OCI-LY3 (cell line): ENCODE results near the gene FAM3A.

Source experiments
- H2AFZ ChIP-seq: fragments of 200-600, 300-600 bp; shearing (Covaris generic); 2 replicates; pipeline ENCODE4 v1.6.0; 2014; ENCODE audit warnings: antibody characterized with exemption, low read depth, low read length
- H3K27ac ChIP-seq: fragments of 200-600, 300-600 bp; sonication (generic); 2 replicates; pipeline ENCODE4 v1.5.1; 2014; ENCODE audit warnings: mild to moderate bottlenecking, low read length, moderate library complexity, mixed read lengths
- H3K27me3 ChIP-seq: fragments of 200-600, 300-600 bp; sonication (generic); 2 replicates; pipeline ENCODE4 v1.6.1; 2014; ENCODE audit warnings: low read depth, low read length, mixed read lengths
- H3K36me3 ChIP-seq: fragments of 200-600, 300-600 bp; sonication (generic); replicated peaks from 2 replicates; pipeline ENCODE3; 2014; ENCODE audit warnings: low read depth, low read length, mixed read lengths
- H3K4me1 ChIP-seq: fragments of 300-600, 200-600 bp; sonication (generic); 2 replicates; pipeline ENCODE4 v1.6.1; 2014; ENCODE audit warnings: low read length, mixed read lengths
- H3K4me2 ChIP-seq: fragments of 200-600, 300-600 bp; sonication (generic); 2 replicates; pipeline ENCODE4 v1.6.1; 2014; ENCODE audit warnings: low read length, mixed read lengths
- H3K4me3 ChIP-seq: fragments of 300-600, 200-600 bp; sonication (generic); 2 replicates; pipeline ENCODE4 v1.5.1; 2014; ENCODE audit warnings: antibody characterized with exemption, mild to moderate bottlenecking, low read length, moderate library complexity
- H3K79me2 ChIP-seq: fragments of 300-600, 200-600 bp; shearing (Covaris generic); 2 replicates; pipeline ENCODE4 v1.6.1; 2014; ENCODE audit warnings: mild to moderate bottlenecking, low read length, mixed read lengths
- H3K9ac ChIP-seq: fragments of 300-600, 200-600 bp; shearing (Covaris generic); 2 replicates; pipeline ENCODE4 v1.6.0; 2014; ENCODE audit warnings: mild to moderate bottlenecking, low read length, moderate library complexity
- H3K9me3 ChIP-seq: fragments of 200-600, 300-600 bp; shearing (Covaris generic); 2 replicates; pipeline ENCODE4 v1.6.1; 2014; ENCODE audit warnings: low read length, mixed read lengths; ENCODE audit not compliant: insufficient read depth
- H4K20me1 ChIP-seq: fragments of 200-600, 300-600 bp; sonication (generic); 2 replicates; pipeline ENCODE4 v1.6.1; 2016; ENCODE audit warnings: low read length, mixed read lengths; ENCODE audit not compliant: insufficient read depth
- CTCF ChIP-seq: fragments of 200-600, 300-600 bp; sonication (generic); IDR thresholded peaks from 2 replicates; pipeline ENCODE4 v1.5.1; 2014; ENCODE audit warnings: antibody characterized with exemption, low read length, low read depth
- EZH2phosphoT487 ChIP-seq: fragments of 200-600 bp; shearing (Covaris generic); IDR thresholded peaks from 2 replicates; pipeline ENCODE4 v1.6.1; 2018; ENCODE audit warnings: antibody characterized with exemption, mixed run types, low read depth

FAM3A gene

DNA sequence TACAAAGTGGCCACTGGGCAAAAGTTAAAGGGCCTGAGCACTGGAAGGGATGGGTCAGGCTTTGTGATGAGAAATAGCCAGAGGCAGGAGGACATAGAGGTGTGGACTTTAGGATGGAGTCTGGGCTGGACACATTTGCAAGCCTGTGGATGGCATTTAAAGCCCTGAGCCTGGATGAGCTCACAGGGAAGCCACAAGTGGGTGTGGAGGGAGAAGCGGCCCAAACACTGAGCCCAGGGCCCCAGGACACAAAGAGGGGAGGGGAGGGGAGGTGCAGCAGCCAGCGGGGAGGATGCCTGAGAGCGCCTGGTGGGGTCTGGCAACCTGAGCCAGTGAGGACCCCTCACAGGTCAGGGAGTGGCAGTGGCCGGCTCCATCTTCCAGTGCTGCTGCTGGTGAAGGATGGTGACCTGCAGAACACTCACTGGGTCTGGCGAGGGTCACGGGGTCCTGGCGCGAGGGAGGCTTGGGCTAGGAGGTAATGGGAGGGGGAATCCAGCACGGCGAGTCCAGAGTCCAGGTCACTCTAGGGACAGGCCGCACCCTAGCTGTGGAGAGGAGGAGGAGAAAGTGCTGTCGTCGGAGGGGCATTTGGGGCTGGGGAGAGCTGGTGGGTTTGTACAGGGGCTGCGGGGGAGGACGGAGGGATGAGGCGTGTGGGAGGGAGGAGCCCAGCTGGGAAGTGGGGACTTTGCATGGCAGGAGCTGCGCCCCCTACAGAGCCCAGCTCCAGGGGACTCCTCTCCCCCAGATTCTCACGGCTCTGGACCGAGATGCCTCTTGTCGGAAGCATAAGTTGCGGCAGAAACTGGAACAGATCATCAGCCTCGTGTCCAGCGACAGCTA lies 44.0 kb downstream of the FAM3A start:
- no peaks in the 10 kb centered on the region for H3K36me3 ChIP-seq

DNA sequence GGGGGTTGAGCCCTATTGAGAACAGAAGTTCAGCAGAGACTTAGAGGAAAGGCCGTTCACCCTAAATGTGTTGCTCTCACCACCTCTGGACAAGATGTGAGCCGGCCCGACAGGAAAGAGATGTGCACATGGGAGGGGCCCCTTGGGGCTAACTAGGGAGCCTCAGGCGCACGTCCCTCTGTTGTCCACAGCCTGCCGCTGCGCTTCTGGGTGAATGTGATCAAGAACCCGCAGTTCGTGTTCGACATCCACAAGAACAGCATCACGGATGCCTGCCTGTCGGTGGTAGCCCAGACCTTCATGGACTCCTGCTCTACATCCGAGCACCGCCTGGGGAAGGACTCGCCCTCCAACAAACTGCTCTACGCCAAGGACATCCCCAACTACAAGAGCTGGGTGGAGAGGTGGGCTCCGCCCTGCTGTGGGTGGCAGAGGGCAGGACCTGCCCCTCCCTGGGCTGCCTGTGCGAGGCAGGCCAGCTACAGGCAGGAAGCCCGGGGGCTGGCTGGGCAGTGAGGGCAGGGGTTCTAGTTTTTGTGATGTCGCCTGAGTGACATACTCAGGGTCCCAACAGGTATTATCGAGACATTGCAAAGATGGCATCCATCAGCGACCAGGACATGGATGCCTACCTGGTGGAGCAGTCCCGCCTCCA lies 45.0 kb downstream of the FAM3A start:
- H3K4me2 ChIP-seq, result no peak overlapping the region
- no peak for TF ChIP-seq EZH2phosphoT487
- no peak for TF ChIP-seq CTCF
- H3K4me3 ChIP-seq, result no peak overlapping the region
- H2AFZ ChIP-seq, result no peak overlapping the region
- no peaks in the 10 kb centered on the region for H3K9me3 ChIP-seq
- peaks cover 3% of the 10 kb centered on the region; the same call in 1 of the 2 replicates for H3K4me1 ChIP-seq
- no peak overlapping the region for H3K9ac ChIP-seq
- H3K27ac ChIP-seq, result no peak overlapping the region
- no peaks in the 10 kb centered on the region for H3K36me3 ChIP-seq
- H3K27me3 ChIP-seq, result no peaks in the 10 kb centered on the region
- no peaks in the 10 kb centered on the region for H3K79me2 ChIP-seq
- no peaks in the 10 kb centered on the region for H4K20me1 ChIP-seq

More for the DNA sequence above, 44.0 kb downstream of the FAM3A start:
- no peaks in the 10 kb centered on the region for H3K9me3 ChIP-seq
- no peaks in the 10 kb centered on the region for H3K27me3 ChIP-seq
- H3K4me2 ChIP-seq, result no peak overlapping the region
- H4K20me1 ChIP-seq, result no peaks in the 10 kb centered on the region
- H3K4me1 ChIP-seq, result peaks cover 3% of the 10 kb centered on the region; the same call in 1 of the 2 replicates
- H3K79me2 ChIP-seq, result no peaks in the 10 kb centered on the region
- H2AFZ ChIP-seq, result no peak overlapping the region
- TF ChIP-seq CTCF (no peak), EZH2phosphoT487 (no peak)
- H3K27ac ChIP-seq, result no peak overlapping the region
- H3K4me3 ChIP-seq, result no peak overlapping the region
- H3K9ac ChIP-seq, result no peak overlapping the region

DNA sequence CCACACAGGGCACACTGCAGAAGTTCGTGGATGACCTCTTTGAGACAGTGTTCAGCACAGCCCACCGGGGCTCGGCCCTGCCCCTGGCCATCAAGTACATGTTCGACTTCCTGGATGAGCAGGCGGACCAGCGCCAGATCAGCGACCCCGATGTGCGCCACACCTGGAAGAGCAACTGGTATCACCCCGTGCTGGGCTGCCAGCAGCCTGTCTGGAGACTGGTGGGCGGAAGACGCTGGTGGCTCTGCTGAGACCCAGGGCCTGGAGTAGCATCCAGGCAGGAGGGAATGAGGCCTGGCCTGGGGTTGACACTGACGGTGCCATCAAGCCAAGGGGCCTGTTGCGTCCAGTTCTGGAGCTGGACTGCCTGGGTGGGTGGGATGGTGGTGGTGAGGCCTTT lies 45.6 kb downstream of the FAM3A start:
- no peaks in the 10 kb centered on the region for H4K20me1 ChIP-seq
- H3K4me3 ChIP-seq, result no peak overlapping the region
- H2AFZ ChIP-seq, result no peak overlapping the region
- no peak overlapping the region for H3K4me2 ChIP-seq
- no peaks in the 10 kb centered on the region for H3K9me3 ChIP-seq
- H3K36me3 ChIP-seq, result no peaks in the 10 kb centered on the region
- peaks cover under 1% of the 10 kb centered on the region; the same call in 1 of the 2 replicates for H3K4me1 ChIP-seq
- no peak overlapping the region for H3K9ac ChIP-seq
- TF ChIP-seq CTCF, result no peak
- no peak for TF ChIP-seq EZH2phosphoT487
- no peaks in the 10 kb centered on the region for H3K79me2 ChIP-seq
- H3K27ac ChIP-seq, result no peak overlapping the region
- H3K27me3 ChIP-seq, result no peaks in the 10 kb centered on the region

DNA sequence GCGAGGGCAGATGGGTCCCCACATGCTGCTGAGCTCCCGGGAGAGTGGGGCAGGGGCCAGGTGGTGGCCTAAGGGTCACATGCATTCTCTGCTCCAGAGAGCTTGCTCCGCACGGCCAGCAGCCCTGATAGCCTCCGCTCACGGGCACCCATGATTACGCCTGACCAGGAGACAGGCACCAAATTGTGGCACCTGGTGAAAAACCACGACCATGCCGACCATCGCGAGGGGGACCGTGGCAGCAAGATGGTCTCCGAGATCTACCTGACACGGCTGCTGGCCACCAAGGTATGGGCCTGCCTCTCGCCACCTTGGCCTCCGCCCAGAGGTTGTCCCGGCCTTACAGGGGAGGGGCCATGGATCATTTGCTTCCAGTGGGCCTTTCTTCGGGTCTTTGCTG lies 46.2 kb downstream of the FAM3A start:
- H3K27ac ChIP-seq, result no peak overlapping the region
- H3K27me3 ChIP-seq, result no peaks in the 10 kb centered on the region
- H3K4me2 ChIP-seq, result no peak overlapping the region
- no peak overlapping the region for H3K9ac ChIP-seq
- H3K4me3 ChIP-seq, result no peak overlapping the region
- no peaks in the 10 kb centered on the region for H3K9me3 ChIP-seq
- H3K36me3 ChIP-seq, result no peaks in the 10 kb centered on the region
- no peaks in the 10 kb centered on the region for H4K20me1 ChIP-seq
- TF ChIP-seq CTCF (no peak), EZH2phosphoT487 (no peak)
- H3K4me1 ChIP-seq, result no peaks in the 10 kb centered on the region
- no peak overlapping the region for H2AFZ ChIP-seq
- no peaks in the 10 kb centered on the region for H3K79me2 ChIP-seq
